ENCODE measurements around the gene TTN.

- TF ChIP-seq YY1 (IDR thresholded peaks at IDR 0.05; ENCODE audit: insufficient read depth, insufficient read length) (no peak), SUZ12 (IDR thresholded peaks at IDR 0.05; ENCODE audit: extremely low read depth, insufficient read depth, insufficient read length) (no peak)
Measured at GRCh38 chr2:178635897-178636296, 171.3 kb downstream of the TTN start.

Measured in NT2/D1 (cell line).